Panc1 (cell line): ENCODE measurements around the gene HLA-G. TPM values are rescaled to one million over a fixed set of nuclear protein-coding genes. Genes with fewer than 3 reads are reported as not detected.

ENCODE experiments used
- ATAC-seq: fragments of 200-7000 bp; cut with Tn5 transposase; 2 replicates; pipeline ENCODE4 v1.9.1; 2020; ENCODE audit warnings: mild to moderate bottlenecking, moderate library complexity
- BruUV-seq: library from RNA; stranded (reverse); fragments of 400-500 nt; replicated peaks from 2 replicates; lab custom pipeline; 2021; lab: Mats Ljungman, UMichigan
- CTCF ChIA-PET: fragments of 300-600 bp; sonication (Branson Sonifier 250); formaldehyde crosslinking; loops from one replicate; lab custom pipeline; 2022; ENCODE audit warnings: antibody characterized with exemption; lab: Charles Lee
- POLR2A ChIA-PET: fragments of 300-600 bp; sonication (Branson Sonifier 250); formaldehyde crosslinking; loops from one replicate; lab custom pipeline; 2022; ENCODE audit warnings: antibody characterized with exemption; lab: Charles Lee
- DNase-seq: peaks from one replicate; pipeline ENCODE4 v3.0.0-alpha.2; 2010; ENCODE audit warnings: low read depth, low spot score
- H3K27ac ChIP-seq: 2 replicates; pipeline ENCODE4 v1.5.1; 2011; ENCODE audit warnings: mild to moderate bottlenecking, low read length, inconsistent platforms
- H3K27me3 ChIP-seq: fragments of 200-500 bp; sonication (Bioruptor generic); 2 replicates; pipeline ENCODE4 v1.6.0; 2014; ENCODE audit warnings: low read length, inconsistent platforms; ENCODE audit not compliant: control insufficient read depth, insufficient read depth
- H3K36me3 ChIP-seq: fragments of 200-500 bp; sonication (Bioruptor generic); 2 replicates; pipeline ENCODE4 v1.5.1; 2014; ENCODE audit warnings: inconsistent platforms, mild to moderate bottlenecking, low read length, moderate library complexity; ENCODE audit not compliant: control insufficient read depth, insufficient read depth
- H3K4me1 ChIP-seq: 2 replicates; pipeline ENCODE4 v1.5.1; 2011; ENCODE audit warnings: inconsistent platforms, mild to moderate bottlenecking, low read length, moderate library complexity; ENCODE audit not compliant: control insufficient read depth, insufficient read depth
- H3K4me3 ChIP-seq, 2 experiments: 2 replicates each; pipeline ENCODE4 v1.5.1; 2011 to 2012; ENCODE audit warnings: low read depth in 2 of 2, low read length in 2 of 2, mild to moderate bottlenecking in 2 of 2, inconsistent platforms in 1 of 2, moderate library complexity in 1 of 2
- H3K9me3 ChIP-seq: fragments of 200-500 bp; sonication (Bioruptor generic); 2 replicates; pipeline ENCODE4 v1.5.1; 2014; ENCODE audit warnings: low read depth, mild to moderate bottlenecking, inconsistent platforms, low read length, moderate library complexity; ENCODE audit not compliant: control insufficient read depth, insufficient read depth
- POLR2AphosphoS5 ChIP-seq: IDR thresholded peaks from 2 replicates; pipeline ENCODE4 v1.6.1; 2012; ENCODE audit warnings: mild to moderate bottlenecking, low read depth, low read length, moderate library complexity
- SIN3A ChIP-seq: IDR thresholded peaks from 2 replicates; pipeline ENCODE4 v1.6.1; 2012; ENCODE audit warnings: low read depth, mild to moderate bottlenecking, low read length, moderate library complexity, borderline replicate concordance; ENCODE audit not compliant: insufficient read depth
- TCF7L2 ChIP-seq: IDR thresholded peaks from 2 replicates; pipeline ENCODE4 v1.6.1; 2011; ENCODE audit warnings: mild to moderate bottlenecking, low read depth, low read length, inconsistent platforms
- in situ Hi-C: cut with HindIII; loops from 2 replicates; pipeline ENCODE4 v1.10.0; 2016; ENCODE audit warnings: low sequenced_read_pairs, low pct_unique_long_range_greater_than_20kb
- intact Hi-C: fragments of 100-400 bp; cut with micrococcal nuclease; formaldehyde crosslinking; loops from one replicate; pipeline ENCODE4 v1.10.0; 2022; ENCODE audit not compliant: unreplicated experiment
- total RNA-seq: library from RNA; stranded (reverse); gene quantifications from one replicate; pipeline ENCODE4 v1.2.1, GENCODE V29; 2021; ENCODE audit not compliant: unreplicated experiment
- TF ChIP-seq, protein P1 (sequence below): fragments of 450-650 bp; IDR thresholded peaks from 2 replicates; pipeline ENCODE4 v1.5.1; 2017; ENCODE audit warnings: mild to moderate bottlenecking
- TF ChIP-seq, protein P2 (sequence below), 2 experiments: IDR thresholded peaks; 2 replicates each; pipeline ENCODE4 v1.6.1; 2011 to 2012; ENCODE audit warnings: low read depth in 2 of 2, control low read depth in 1 of 2, low read length in 1 of 2, mild to moderate bottlenecking in 1 of 2, moderate library complexity in 1 of 2; ENCODE audit not compliant: insufficient read depth in 1 of 2

HLA-G gene
- total RNA-seq, 1 experiment from 2014 or later: 0.62 TPM

DNA sequence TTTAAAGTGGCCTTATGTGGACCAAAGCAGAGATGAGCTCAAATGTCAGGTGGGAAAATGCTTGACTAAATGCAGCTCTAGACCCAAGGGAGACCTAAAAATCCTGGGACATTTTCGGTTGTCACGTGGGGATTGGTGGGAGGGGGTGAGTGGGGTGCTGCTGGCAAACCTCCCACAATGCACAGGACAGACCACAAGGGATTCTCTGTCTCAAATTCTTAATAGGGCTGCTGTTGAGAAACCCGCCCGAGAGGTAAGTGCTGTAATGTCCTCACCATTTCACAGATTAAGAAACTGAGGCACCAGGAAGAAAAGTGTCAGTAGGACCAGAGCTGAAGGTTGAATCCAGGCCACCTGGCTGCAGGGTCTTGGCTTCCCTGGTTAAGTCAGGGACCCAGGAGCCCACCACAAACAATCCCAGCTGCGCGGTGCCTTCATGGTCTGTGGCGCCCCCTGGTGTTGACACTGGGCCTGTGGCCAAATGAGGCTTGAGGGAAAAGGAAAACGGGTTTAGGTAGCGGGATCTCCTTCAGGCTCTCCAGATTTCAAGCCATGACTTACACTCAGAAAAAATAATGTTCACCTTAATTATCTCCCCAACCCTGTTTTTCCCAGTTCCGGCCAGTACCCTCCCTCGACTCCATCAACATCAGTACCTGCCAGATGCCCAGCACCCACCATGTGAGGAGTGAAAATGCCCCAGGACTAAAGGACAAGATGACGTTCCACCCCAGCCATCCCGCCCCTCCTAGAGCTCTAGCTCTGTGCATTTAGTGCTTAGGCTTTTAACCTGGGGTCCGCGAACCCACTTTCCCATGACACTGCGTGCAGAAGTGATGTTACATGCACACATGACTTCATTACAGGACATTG is 7.2 kb downstream of the HLA-G start:
- no peak for DNase-seq
- BruUV-seq: no TSS peak
- POLR2A ChIA-PET: no interaction called here
- TF ChIP-seq, protein P1, sequence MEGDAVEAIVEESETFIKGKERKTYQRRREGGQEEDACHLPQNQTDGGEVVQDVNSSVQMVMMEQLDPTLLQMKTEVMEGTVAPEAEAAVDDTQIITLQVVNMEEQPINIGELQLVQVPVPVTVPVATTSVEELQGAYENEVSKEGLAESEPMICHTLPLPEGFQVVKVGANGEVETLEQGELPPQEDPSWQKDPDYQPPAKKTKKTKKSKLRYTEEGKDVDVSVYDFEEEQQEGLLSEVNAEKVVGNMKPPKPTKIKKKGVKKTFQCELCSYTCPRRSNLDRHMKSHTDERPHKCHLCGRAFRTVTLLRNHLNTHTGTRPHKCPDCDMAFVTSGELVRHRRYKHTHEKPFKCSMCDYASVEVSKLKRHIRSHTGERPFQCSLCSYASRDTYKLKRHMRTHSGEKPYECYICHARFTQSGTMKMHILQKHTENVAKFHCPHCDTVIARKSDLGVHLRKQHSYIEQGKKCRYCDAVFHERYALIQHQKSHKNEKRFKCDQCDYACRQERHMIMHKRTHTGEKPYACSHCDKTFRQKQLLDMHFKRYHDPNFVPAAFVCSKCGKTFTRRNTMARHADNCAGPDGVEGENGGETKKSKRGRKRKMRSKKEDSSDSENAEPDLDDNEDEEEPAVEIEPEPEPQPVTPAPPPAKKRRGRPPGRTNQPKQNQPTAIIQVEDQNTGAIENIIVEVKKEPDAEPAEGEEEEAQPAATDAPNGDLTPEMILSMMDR: peak; percentile 83
- TF ChIP-seq, protein P2, sequence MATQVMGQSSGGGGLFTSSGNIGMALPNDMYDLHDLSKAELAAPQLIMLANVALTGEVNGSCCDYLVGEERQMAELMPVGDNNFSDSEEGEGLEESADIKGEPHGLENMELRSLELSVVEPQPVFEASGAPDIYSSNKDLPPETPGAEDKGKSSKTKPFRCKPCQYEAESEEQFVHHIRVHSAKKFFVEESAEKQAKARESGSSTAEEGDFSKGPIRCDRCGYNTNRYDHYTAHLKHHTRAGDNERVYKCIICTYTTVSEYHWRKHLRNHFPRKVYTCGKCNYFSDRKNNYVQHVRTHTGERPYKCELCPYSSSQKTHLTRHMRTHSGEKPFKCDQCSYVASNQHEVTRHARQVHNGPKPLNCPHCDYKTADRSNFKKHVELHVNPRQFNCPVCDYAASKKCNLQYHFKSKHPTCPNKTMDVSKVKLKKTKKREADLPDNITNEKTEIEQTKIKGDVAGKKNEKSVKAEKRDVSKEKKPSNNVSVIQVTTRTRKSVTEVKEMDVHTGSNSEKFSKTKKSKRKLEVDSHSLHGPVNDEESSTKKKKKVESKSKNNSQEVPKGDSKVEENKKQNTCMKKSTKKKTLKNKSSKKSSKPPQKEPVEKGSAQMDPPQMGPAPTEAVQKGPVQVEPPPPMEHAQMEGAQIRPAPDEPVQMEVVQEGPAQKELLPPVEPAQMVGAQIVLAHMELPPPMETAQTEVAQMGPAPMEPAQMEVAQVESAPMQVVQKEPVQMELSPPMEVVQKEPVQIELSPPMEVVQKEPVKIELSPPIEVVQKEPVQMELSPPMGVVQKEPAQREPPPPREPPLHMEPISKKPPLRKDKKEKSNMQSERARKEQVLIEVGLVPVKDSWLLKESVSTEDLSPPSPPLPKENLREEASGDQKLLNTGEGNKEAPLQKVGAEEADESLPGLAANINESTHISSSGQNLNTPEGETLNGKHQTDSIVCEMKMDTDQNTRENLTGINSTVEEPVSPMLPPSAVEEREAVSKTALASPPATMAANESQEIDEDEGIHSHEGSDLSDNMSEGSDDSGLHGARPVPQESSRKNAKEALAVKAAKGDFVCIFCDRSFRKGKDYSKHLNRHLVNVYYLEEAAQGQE (IDR thresholded peaks at IDR 0.05; ENCODE audit: insufficient read depth in 1 of 2, low read depth in 2 of 2, low read length in 1 of 2): no peak
- H3K9me3 ChIP-seq: no peaks in the 10 kb centered on the region
- ATAC-seq: peak; percentile 84
- peaks cover 20% of the 10 kb centered on the region for H3K27me3 ChIP-seq
- no peak overlapping the region for H3K27ac ChIP-seq
- H3K36me3 ChIP-seq: no peaks in the 10 kb centered on the region
- no peaks in the 10 kb centered on the region; the same call in 1 of the 2 replicates for H3K4me1 ChIP-seq
- CTCF ChIA-PET: interaction anchor here (0.6 to 1.7 kb wide), 4 partner anchors 35 to 187 kb away, joined by 3 to 8 read pairs (median 4); no protein-coding TSS in a partner anchor
- intact Hi-C loops: loop anchor here (1.0 kb wide), 3 partner anchors 14 to 129 kb away; no protein-coding TSS in a partner anchor
- H3K4me3 ChIP-seq: no peak overlapping the region
- in situ Hi-C loops: no loop called here

DNA sequence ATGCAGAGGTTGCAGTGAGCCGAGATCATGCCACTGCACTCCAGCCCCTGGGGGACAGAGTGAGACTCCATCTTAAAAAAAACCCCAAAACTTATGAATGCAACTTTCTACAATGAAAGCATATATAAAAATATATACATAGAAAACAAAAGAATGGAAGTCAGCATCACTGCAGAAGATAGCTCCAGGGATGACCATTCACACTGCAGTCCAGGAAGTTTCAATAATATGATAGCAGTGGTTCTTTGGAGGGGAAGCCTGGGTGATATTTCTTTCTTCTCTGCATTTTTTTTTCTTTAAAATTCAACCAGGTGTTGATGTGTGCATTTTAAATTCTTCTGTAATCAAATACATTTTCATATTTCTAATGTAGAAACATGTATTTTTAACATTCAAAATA is 12.3 kb downstream of the HLA-G start:
- H3K4me1 ChIP-seq: no peaks in the 10 kb centered on the region; the same call in 1 of the 2 replicates
- ATAC-seq: no peak
- DNase-seq: no peak
- H3K27ac ChIP-seq: no peak overlapping the region
- no TSS peak for BruUV-seq
- ChIA-PET POLR2A (no interaction called here), CTCF (no interaction called here)
- in situ Hi-C loops: no loop called here
- no peaks in the 10 kb centered on the region for H3K9me3 ChIP-seq
- intact Hi-C loops: no loop called here
- no peaks in the 10 kb centered on the region for H3K36me3 ChIP-seq
- peaks cover 33% of the 10 kb centered on the region for H3K27me3 ChIP-seq
- H3K4me3 ChIP-seq: no peak overlapping the region
- TF ChIP-seq, protein P1: no peak
- TF ChIP-seq TCF7L2 (no peak), SIN3A (no peak), POLR2AphosphoS5 (no peak)
- TF ChIP-seq, protein P2 (IDR thresholded peaks at IDR 0.05; ENCODE audit: insufficient read depth in 1 of 2, low read depth in 2 of 2, low read length in 1 of 2): no peak
